ENCODE measurements around the gene TRIP13. TPM values are rescaled to one million over a fixed set of nuclear protein-coding genes. Genes with fewer than 3 reads are reported as not detected.

TRIP13 gene
- total and polyA plus RNA-seq, 9 of the 15 experiments (the other 6 are each of a cell fraction or from before 2014, with no cell fraction given), result 24.1 to 116 (median 53.2) TPM

DNA sequence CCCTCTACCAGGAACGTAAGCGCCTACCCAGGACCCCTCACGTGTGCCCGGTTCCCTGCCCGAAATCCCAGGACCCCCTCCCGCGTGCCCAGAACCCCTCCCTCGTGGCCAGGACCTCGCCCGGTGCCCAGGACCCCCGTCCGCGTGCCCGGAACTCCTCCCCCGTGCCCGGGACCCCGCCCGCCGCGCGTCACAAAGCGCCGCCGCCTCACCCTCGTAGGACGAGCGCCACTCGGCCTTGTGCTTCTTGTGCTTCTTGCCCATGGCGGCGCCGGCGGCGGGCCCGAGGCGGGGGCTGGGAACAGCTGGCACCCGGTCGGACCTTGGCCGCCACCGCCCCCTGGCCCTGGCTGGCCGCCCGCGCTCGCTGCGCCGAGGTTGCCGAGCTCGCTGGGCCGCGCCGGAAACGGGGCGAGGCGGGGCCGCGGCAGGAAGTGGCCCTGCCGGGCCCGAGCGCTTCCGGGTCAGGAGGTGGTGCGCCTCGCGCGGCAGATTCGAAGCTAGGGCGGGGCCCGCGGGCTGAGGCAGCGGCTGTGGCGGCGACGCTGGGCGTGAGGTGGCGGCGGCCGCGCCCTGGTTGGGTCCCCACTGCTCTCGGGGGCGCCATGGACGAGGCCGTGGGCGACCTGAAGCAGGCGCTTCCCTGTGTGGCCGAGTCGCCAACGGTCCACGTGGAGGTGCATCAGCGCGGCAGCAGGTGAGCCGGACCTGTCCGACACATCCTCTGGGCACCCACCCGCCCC is at the start of gene TRIP13, which contains the start of gene BRD9 (continued):
- TF ChIP-seq RBFOX2 (IDR thresholded peaks at IDR 0.05; ENCODE audit: low read depth, low read length), result peak; percentile 94
- TF ChIP-seq TCF3 (CRISPR knock-in tag; IDR thresholded peaks at IDR 0.05), result no peak
- no peak for TF ChIP-seq BRCA1 (IDR thresholded peaks at IDR 0.05)
- no peak for TF ChIP-seq BRCA1 (CRISPR knock-in tag; IDR thresholded peaks at IDR 0.05)
- TF ChIP-seq RBM34 (IDR thresholded peaks at IDR 0.05; ENCODE audit: borderline replicate concordance, insufficient read depth, low read length), result no peak
- no peak for TF ChIP-seq XRCC3 (IDR thresholded peaks at IDR 0.05)
- TF ChIP-seq, protein P1, sequence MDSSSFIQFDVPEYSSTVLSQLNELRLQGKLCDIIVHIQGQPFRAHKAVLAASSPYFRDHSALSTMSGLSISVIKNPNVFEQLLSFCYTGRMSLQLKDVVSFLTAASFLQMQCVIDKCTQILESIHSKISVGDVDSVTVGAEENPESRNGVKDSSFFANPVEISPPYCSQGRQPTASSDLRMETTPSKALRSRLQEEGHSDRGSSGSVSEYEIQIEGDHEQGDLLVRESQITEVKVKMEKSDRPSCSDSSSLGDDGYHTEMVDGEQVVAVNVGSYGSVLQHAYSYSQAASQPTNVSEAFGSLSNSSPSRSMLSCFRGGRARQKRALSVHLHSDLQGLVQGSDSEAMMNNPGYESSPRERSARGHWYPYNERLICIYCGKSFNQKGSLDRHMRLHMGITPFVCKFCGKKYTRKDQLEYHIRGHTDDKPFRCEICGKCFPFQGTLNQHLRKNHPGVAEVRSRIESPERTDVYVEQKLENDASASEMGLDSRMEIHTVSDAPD (CRISPR knock-in tag; IDR thresholded peaks at IDR 0.05), result no peak; the same call in 1 of the 2 replicates
- no peak for TF ChIP-seq EZH2 (IDR thresholded peaks at IDR 0.05; ENCODE audit: borderline replicate concordance, low read depth, low read length)
- no peak for TF ChIP-seq RCOR1 (IDR thresholded peaks at IDR 0.05; ENCODE audit: borderline replicate concordance in 1 of 2, low read depth in 2 of 2, low read length in 2 of 2)
- no peak for TF ChIP-seq CHD2 (IDR thresholded peaks at IDR 0.05; ENCODE audit: low read depth, low read length)
- peak; percentile 37; the same call in 1 of the 2 replicates for TF ChIP-seq SAFB (IDR thresholded peaks at IDR 0.05; ENCODE audit: borderline replicate concordance, low read depth, low read length)
- TF ChIP-seq PML (IDR thresholded peaks at IDR 0.05; ENCODE audit: low read length), result no peak
- peak; percentile 22 for TF ChIP-seq HMGN3 (IDR thresholded peaks at IDR 0.05; ENCODE audit: borderline replicate concordance, extremely low read depth, insufficient read length, low read depth, low read length)
- TF ChIP-seq HSF4 (CRISPR knock-in tag; IDR thresholded peaks at IDR 0.05; ENCODE audit: borderline replicate concordance), result no peak
- TF ChIP-seq FOXK1 (CRISPR knock-in tag; IDR thresholded peaks at IDR 0.05; ENCODE audit: borderline replicate concordance), result no peak
- no peak for TF ChIP-seq MEIS2 (IDR thresholded peaks at IDR 0.05; ENCODE audit: partially characterized antibody)
- no peak for TF ChIP-seq ZNF121 (CRISPR knock-in tag; conservative IDR thresholded peaks at IDR 0.05)
- no peak for TF ChIP-seq ZNF23 (CRISPR knock-in tag; IDR thresholded peaks at IDR 0.05)
- TF ChIP-seq ZNF253 (CRISPR knock-in tag; conservative IDR thresholded peaks at IDR 0.05), result no peak
- TF ChIP-seq, protein P2, sequence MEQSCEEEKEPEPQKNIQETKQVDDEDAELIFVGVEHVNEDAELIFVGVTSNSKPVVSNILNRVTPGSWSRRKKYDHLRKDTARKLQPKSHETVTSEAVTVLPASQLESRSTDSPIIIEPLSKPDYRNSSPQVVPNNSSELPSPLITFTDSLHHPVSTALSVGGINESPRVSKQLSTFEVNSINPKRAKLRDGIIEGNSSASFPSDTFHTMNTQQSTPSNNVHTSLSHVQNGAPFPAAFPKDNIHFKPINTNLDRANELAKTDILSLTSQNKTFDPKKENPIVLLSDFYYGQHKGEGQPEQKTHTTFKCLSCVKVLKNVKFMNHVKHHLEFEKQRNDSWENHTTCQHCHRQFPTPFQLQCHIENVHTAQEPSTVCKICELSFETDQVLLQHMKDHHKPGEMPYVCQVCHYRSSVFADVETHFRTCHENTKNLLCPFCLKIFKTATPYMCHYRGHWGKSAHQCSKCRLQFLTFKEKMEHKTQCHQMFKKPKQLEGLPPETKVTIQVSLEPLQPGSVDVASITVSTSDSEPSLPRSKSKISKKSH (CRISPR knock-in tag; IDR thresholded peaks at IDR 0.05), result no peak
- TF ChIP-seq, protein P3, sequence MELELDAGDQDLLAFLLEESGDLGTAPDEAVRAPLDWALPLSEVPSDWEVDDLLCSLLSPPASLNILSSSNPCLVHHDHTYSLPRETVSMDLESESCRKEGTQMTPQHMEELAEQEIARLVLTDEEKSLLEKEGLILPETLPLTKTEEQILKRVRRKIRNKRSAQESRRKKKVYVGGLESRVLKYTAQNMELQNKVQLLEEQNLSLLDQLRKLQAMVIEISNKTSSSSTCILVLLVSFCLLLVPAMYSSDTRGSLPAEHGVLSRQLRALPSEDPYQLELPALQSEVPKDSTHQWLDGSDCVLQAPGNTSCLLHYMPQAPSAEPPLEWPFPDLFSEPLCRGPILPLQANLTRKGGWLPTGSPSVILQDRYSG (tag; conservative IDR thresholded peaks at IDR 0.05; ENCODE audit: low read depth), result no peak

Data from K562 (cell line).